Naive B cell (primary cell): ENCODE results near the gene USP6NL. TPM values are rescaled to one million over a fixed set of nuclear protein-coding genes. Genes with fewer than 3 reads are reported as not detected.
A peak's percentile ranks its signal among the peaks of the same experiment; 100 is the strongest.

Source experiments
- ATAC-seq, 2 donors: fragments of 150-1000 bp; cut with Tn5 transposase; 2 replicates each; pipeline ENCODE4 v1.10.0; 2021; ENCODE audit warnings: low read depth in 2 of 2, mild to moderate bottlenecking in 2 of 2, moderate library complexity in 2 of 2
- DNase-seq: peaks from one replicate; pipeline ENCODE4 v3.0.0; 2022
- H3K27ac Mint-ChIP-seq, 6 donors: one replicate each; pipeline ENCODE4 v1.8.0; 2020 to 2022; ENCODE audit warnings: mild to moderate bottlenecking in 6 of 6, mixed read lengths in 6 of 6, moderate library complexity in 5 of 6, inconsistent platforms in 2 of 6
- H3K27me3 Mint-ChIP-seq, 3 donors: one replicate each; pipeline ENCODE4 v1.8.0; 2021 to 2022; ENCODE audit warnings: mixed read lengths in 3 of 3, mild to moderate bottlenecking in 1 of 3
- H3K36me3 Mint-ChIP-seq, 2 donors: one replicate each; pipeline ENCODE4 v1.8.0; 2020 to 2022; ENCODE audit warnings: mixed read lengths in 2 of 2, inconsistent platforms in 1 of 2, mild to moderate bottlenecking in 1 of 2
- H3K4me1 Mint-ChIP-seq, 3 donors: one replicate each; pipeline ENCODE4 v1.8.0; 2020 to 2022; ENCODE audit warnings: mixed read lengths in 3 of 3, inconsistent platforms in 1 of 3, mild to moderate bottlenecking in 1 of 3, moderate library complexity in 1 of 3
- H3K4me3 Mint-ChIP-seq, 8 donors: one replicate each; pipeline ENCODE4 v1.8.0; 2020 to 2022; ENCODE audit warnings: mild to moderate bottlenecking in 8 of 8, mixed read lengths in 8 of 8, moderate library complexity in 8 of 8, inconsistent platforms in 2 of 8
- H3K9me3 Mint-ChIP-seq, 7 donors: one replicate each; pipeline ENCODE4 v1.8.0; 2020 to 2022; ENCODE audit warnings: mixed read lengths in 7 of 7, mild to moderate bottlenecking in 5 of 7, inconsistent platforms in 2 of 7, moderate library complexity in 1 of 7
- polyA plus RNA-seq, 6 donors: library from polyadenylated mRNA; unstranded; fragments of 300-500 nt; fragmentation: Illumina TruSeq; gene quantifications; one replicate each; pipeline ENCODE4 v1.2.3, GENCODE V29; 2021; ENCODE audit warnings: low read depth in 6 of 6

The USP6NL gene
- polyA plus RNA-seq, 6 donors from 2014 or later: 37.8 to 56.8 (median 50.2) TPM

DNA sequence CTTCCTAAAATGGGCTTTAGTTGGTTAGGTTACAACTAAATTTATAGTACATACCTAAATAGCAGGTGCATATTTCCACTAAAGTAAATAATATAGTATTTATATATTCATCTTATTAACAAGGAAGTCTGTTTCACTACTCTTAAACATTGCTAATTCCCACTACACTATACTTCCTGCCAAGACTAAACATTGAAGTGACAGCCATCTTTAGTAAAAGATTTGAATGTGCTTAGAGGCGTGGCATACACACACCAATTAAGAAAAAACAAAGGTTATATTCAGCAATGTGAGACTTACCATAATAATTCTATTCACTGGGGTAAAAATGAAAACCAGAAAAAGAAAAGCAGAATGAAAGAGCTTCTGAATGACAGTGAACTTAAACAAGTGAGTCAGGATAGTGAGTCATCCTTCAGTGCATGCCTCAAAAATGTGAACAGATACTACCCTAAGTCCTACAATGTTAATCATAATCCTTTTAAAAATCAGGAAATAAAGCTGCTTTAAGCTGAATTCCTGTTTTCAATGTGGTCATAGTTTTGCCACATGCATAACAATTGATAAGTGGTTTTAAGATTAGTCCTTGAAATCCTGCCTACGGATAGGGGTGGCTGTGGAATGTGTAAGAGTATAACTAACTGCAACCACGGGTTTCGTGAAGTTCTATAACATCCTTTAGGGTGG, 59.4 kb downstream of the USP6NL start:
- H3K27me3 Mint-ChIP-seq: no peaks in the 10 kb centered on the region
- DNase-seq (no peak), ATAC-seq (peak; percentile 17 to 30)
- peak overlapping the region in 5 of 8 donors; percentile 19 to 69 (median 37) for H3K4me3 Mint-ChIP-seq
- H3K9me3 Mint-ChIP-seq: peaks cover 0 to 18% (median 11%) of the 10 kb centered on the region in 7 donors
- H3K4me1 Mint-ChIP-seq: peaks cover 65 to 75% (median 73%) of the 10 kb centered on the region in 3 donors
- H3K27ac Mint-ChIP-seq: peak overlapping the region in 4 of 6 donors; percentile 33 to 99 (median 65)
- H3K36me3 Mint-ChIP-seq: peaks cover 18 to 21% of the 10 kb centered on the region in 2 donors

- ATAC-seq: no peak
- Mint-ChIP-seq H3K9me3 (peaks cover 0 to 18% (median 9%) of the 10 kb centered on the region in 7 donors), H3K27ac (peak overlapping the region in 3 of 6 donors; percentile 37 to 99 (median 62)), H3K4me3 (peak overlapping the region in 2 of 8 donors; percentile 3 to 12), H3K4me1 (peaks cover 65 to 77% (median 74%) of the 10 kb centered on the region in 3 donors), H3K36me3 (peaks cover 20 to 24% of the 10 kb centered on the region in 2 donors), H3K27me3 (no peaks in the 10 kb centered on the region)
- no peak for DNase-seq
Observed at GRCh38 chr10:11551104-11551503, 60.3 kb downstream of the USP6NL start.

DNA sequence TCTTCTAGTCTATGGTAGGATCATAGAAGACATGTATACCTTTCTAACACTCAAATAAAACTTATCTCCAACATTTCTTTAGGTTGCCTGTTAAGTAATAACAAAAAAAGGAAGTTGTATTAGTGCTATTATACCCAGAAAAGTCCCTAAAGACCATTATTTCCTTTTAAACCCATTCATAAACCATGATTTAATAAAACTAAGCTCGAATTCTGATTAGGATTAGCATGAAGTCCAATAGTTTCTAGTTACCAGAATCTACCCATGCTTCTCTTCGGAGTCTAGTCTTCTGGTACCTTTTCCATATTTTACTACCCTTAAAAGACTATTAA, 62.7 kb downstream of the USP6NL start:
- DNase-seq (no peak), ATAC-seq (peak; percentile 74 to 77)
- peak overlapping the region in 4 of 8 donors; percentile 6 to 42 (median 29) for H3K4me3 Mint-ChIP-seq
- H3K9me3 Mint-ChIP-seq: peaks cover 0 to 1% (median 0%) of the 10 kb centered on the region in 7 donors
- H3K27me3 Mint-ChIP-seq: no peaks in the 10 kb centered on the region
- peak overlapping the region; percentile 30 to 90 (median 56) for H3K27ac Mint-ChIP-seq
- peaks cover 1 to 11% of the 10 kb centered on the region in 2 donors for H3K36me3 Mint-ChIP-seq
- peaks cover 55 to 83% (median 64%) of the 10 kb centered on the region in 3 donors for H3K4me1 Mint-ChIP-seq

DNA sequence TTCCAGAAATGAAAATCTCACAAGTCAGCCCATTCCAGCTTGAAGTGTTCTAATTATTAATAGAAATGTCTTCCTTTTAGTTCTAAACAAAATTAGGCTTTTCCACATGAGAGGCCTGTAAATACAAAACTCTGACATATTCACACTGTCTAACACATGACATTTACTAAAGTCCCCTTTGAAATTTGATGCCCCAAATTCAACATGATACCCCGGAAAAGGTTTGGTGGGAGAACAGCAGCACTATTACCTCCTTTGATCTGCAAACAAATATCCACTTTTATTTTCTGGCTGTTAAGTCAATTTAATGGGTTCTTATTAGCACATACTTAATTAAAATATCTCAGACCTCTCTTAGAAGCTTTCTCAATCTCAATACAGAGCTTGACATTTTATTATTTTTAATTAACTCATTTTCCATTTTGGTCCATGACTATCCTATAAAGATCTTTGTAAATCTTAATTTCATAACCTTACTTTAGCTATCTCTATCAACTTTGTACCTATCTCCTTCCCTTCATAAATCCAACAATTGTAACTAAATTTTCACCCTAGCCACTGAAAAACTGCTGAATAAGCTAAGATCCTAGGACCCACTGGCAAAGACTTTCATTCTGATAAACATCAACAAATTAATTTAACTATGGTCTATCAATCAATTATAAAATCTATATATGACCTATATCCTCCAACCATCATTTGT, 63.2 kb downstream of the USP6NL start:
- Mint-ChIP-seq H3K4me3 (peak overlapping the region in 4 of 8 donors; percentile 18 to 42 (median 40)), H3K9me3 (no peaks in the 10 kb centered on the region), H3K27ac (peak overlapping the region; percentile 9 to 90 (median 36)), H3K36me3 (peaks cover 0 to 11% of the 10 kb centered on the region in 2 donors), H3K27me3 (no peaks in the 10 kb centered on the region), H3K4me1 (peaks cover 54 to 78% (median 59%) of the 10 kb centered on the region in 3 donors)
- DNase-seq: no peak
- no peak for ATAC-seq

GRCh38 chr10:11546581-11546980, 64.9 kb downstream of the USP6NL start:
- H3K9me3 Mint-ChIP-seq: no peaks in the 10 kb centered on the region
- peak overlapping the region in 5 of 6 donors; percentile 39 to 90 (median 84) for H3K27ac Mint-ChIP-seq
- H3K4me3 Mint-ChIP-seq: peak overlapping the region in 1 of 8 donors; percentile 26
- ATAC-seq (no peak), DNase-seq (no peak)
- no peaks in the 10 kb centered on the region for H3K27me3 Mint-ChIP-seq
- H3K36me3 Mint-ChIP-seq: peaks cover 0 to 15% of the 10 kb centered on the region in 2 donors
- H3K4me1 Mint-ChIP-seq: peaks cover 40 to 76% (median 52%) of the 10 kb centered on the region in 3 donors

DNA sequence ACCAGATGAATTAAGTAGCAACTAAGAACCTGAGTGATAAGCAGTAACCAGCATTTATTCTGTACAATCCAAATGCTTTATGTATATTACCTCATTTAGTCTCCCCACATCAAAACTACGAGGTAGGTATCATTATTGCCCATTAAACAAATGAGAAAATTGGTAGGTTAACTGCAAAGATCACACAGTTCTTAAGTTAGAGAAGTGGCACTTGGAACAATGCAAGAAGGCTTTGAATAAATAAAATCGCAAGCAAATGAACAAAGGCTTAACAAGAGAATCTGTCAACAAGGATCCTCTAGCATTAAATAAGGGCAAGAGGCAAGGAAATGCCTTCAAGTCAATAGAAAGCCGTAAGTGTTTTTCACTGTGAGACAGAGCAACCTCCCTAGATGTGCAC, 70.2 kb downstream of the USP6NL start:
- DNase-seq (no peak), ATAC-seq (no peak)
- Mint-ChIP-seq H3K4me1 (peaks cover 36 to 75% (median 68%) of the 10 kb centered on the region in 3 donors), H3K27ac (no peak overlapping the region), H3K36me3 (peaks cover 0 to 16% of the 10 kb centered on the region in 2 donors), H3K4me3 (no peak overlapping the region), H3K27me3 (no peaks in the 10 kb centered on the region), H3K9me3 (no peaks in the 10 kb centered on the region)

- DNase-seq (no peak), ATAC-seq (no peak)
- Mint-ChIP-seq H3K36me3 (peaks cover 0 to 10% of the 10 kb centered on the region in 2 donors), H3K4me3 (peak overlapping the region; percentile 22 to 64 (median 54)), H3K27ac (peak overlapping the region; percentile 57 to 91 (median 76)), H3K27me3 (no peaks in the 10 kb centered on the region), H3K9me3 (no peaks in the 10 kb centered on the region), H3K4me1 (peaks cover 43 to 75% (median 69%) of the 10 kb centered on the region in 3 donors)
Observed at GRCh38 chr10:11539191-11539868, 72.1 kb downstream of the USP6NL start.

DNA sequence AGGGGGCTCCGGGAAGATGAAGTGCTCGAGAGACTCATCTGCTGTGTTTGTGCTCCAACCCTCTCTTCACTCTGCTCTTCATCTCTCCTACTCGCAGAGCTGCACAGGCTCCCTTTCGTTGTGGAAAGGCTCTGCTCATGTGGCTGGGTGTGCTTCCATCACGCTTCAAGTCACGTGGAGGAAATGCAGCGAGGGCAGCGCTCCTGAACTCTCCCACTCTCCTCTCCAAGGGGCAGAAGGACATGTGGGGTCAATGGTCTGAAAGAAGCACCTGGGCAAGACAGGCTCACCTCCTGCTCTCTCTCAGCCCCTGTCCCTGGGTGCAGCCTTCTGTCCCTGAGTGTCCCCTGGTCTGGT, 72.6 kb downstream of the USP6NL start:
- H3K4me3 Mint-ChIP-seq: peak overlapping the region; percentile 22 to 64 (median 54)
- H3K36me3 Mint-ChIP-seq: peaks cover 0 to 10% of the 10 kb centered on the region in 2 donors
- no peak for ATAC-seq
- H3K9me3 Mint-ChIP-seq: no peaks in the 10 kb centered on the region
- H3K27me3 Mint-ChIP-seq: no peaks in the 10 kb centered on the region
- peak overlapping the region; percentile 16 to 91 (median 76) for H3K27ac Mint-ChIP-seq
- no peak for DNase-seq
- peaks cover 48 to 75% (median 74%) of the 10 kb centered on the region in 3 donors for H3K4me1 Mint-ChIP-seq

DNA sequence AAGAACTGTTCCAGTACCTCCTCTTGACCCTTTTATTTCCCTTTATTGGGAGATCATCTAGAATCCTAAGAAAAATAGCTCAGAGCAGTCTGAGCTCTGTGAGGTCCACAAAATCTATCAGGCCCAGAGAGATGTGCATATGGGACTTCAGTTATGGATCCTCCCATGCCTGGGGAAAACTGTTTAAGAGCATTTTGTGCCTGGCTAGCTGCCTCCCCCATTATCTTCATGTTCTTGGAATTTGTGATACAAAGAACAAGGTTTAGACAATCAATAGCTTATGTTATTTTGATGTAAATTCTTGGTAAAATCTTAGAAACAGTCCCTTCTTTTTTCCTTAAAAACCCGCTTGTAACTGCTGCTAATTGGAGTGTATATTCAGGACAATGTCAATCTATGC, 75.2 kb downstream of the USP6NL start:
- Mint-ChIP-seq H3K27me3 (no peaks in the 10 kb centered on the region), H3K36me3 (peaks cover 0 to 6% of the 10 kb centered on the region in 2 donors), H3K27ac (peak overlapping the region; percentile 26 to 89 (median 58)), H3K9me3 (no peaks in the 10 kb centered on the region), H3K4me3 (peak overlapping the region in 6 of 8 donors; percentile 27 to 82 (median 70)), H3K4me1 (peaks cover 59 to 85% (median 77%) of the 10 kb centered on the region in 3 donors)
- DNase-seq (no peak), ATAC-seq (no peak)

DNA sequence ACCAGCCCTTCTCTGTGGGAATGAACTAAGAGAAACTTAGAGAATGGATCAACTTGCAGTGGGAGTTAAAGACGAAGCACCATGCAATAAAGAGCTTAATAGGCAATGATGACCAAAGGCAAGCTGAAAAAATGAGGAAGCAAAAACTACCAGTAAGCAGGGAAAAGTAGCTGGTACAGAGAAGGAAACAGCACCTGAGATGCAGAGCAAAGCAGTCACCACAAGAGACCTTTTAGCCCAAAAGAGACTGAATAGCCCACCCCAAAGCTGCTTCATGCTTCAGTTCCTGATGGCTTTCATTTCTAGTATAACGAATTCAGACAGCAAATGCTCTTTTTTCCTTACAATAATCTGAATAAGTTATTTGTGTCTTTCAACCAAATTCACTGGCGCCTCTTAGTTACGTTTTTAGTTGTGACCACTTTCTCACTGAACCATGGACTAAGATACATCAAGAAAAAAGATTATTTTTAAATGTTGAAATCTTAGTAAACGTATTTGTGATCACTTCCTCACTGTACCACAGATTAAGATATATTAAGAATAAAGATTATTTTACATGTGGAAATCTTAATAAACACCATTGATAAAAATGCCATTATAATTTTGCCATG, 76.0 kb downstream of the USP6NL start:
- H3K9me3 Mint-ChIP-seq: no peaks in the 10 kb centered on the region
- no peaks in the 10 kb centered on the region for H3K27me3 Mint-ChIP-seq
- H3K27ac Mint-ChIP-seq: peak overlapping the region in 5 of 6 donors; percentile 68 to 89 (median 87)
- DNase-seq: peak; percentile 59
- peaks cover 0 to 6% of the 10 kb centered on the region in 2 donors for H3K36me3 Mint-ChIP-seq
- ATAC-seq: peak; percentile 94
- peak overlapping the region; percentile 27 to 82 (median 70) for H3K4me3 Mint-ChIP-seq
- H3K4me1 Mint-ChIP-seq: peaks cover 59 to 88% (median 78%) of the 10 kb centered on the region in 3 donors

DNA sequence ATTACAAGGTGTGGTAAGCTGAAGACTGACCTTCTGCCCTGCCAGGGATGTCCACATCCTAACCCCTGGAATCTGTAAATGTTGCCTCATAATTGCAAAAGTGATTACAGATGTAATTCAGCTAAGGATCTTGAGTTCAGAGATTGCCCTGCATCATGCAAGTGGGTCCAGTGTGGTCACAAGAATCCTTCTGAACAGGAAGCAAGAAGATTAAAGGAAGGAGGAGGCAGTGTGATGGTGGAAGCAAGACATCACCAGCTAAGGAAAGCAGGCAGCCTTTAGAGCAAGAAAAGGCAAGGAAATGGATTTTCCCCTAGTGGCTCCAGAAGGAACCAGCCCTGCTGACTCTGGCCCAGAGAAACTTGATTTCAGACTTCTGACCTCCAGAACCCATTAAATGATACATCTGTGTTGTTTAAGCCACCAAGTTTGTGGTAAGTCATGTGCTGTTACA, 78.1 kb downstream of the USP6NL start:
- Mint-ChIP-seq H3K4me3 (peak overlapping the region in 7 of 8 donors; percentile 8 to 84 (median 36)), H3K27ac (peak overlapping the region in 5 of 6 donors; percentile 16 to 89 (median 76)), H3K36me3 (no peaks in the 10 kb centered on the region), H3K27me3 (no peaks in the 10 kb centered on the region), H3K9me3 (no peaks in the 10 kb centered on the region), H3K4me1 (peaks cover 57 to 89% (median 71%) of the 10 kb centered on the region in 3 donors)
- peak in 1 of 2 donors; percentile 16 for ATAC-seq
- no peak for DNase-seq

GRCh38 chr10:11532306-11532705, 79.1 kb downstream of the USP6NL start:
- DNase-seq (no peak), ATAC-seq (no peak)
- H3K4me1 Mint-ChIP-seq: peaks cover 63 to 92% (median 70%) of the 10 kb centered on the region in 3 donors
- H3K36me3 Mint-ChIP-seq: no peaks in the 10 kb centered on the region
- no peaks in the 10 kb centered on the region for H3K27me3 Mint-ChIP-seq
- H3K4me3 Mint-ChIP-seq: peak overlapping the region in 2 of 8 donors; percentile 44 to 53
- H3K27ac Mint-ChIP-seq: peak overlapping the region in 4 of 6 donors; percentile 24 to 47 (median 41)
- H3K9me3 Mint-ChIP-seq: no peaks in the 10 kb centered on the region
